HG02852 (cell line): ENCODE data around the gene CAD.
"Not testable (repeated sequence)": the region's sequence is repeated elsewhere in the genome, so short reads cannot be mapped to it uniquely, and the experiment has no call there.

Experiments
- ATAC-seq: cut with Tn5 transposase; IDR thresholded peaks from one replicate; pipeline ENCODE4 v1.9.1; 2021; ENCODE audit warnings: mild to moderate bottlenecking, moderate library complexity; ENCODE audit not compliant: unreplicated experiment

The CAD gene

DNA sequence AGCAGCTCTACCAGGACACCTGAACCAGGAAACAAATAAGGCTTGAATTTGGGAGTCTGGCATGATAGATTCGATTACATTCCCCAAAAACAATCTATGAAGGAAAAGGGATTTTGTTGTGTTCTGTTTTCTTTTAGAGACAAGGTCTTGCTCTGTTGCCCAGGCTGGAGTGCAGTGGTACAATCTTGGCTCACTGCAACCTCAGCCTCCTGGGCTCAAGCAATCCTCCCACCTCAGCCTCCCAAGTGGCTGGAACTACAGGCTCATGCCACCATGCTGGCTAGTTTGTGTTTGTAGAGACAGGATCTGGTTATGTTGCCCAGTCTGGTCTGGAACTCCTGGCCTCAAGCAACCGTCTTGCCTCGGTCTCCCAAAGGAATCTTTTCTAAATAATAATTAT is 19.1 kb upstream of the CAD start:
- ATAC-seq = not testable (repeated sequence)

DNA sequence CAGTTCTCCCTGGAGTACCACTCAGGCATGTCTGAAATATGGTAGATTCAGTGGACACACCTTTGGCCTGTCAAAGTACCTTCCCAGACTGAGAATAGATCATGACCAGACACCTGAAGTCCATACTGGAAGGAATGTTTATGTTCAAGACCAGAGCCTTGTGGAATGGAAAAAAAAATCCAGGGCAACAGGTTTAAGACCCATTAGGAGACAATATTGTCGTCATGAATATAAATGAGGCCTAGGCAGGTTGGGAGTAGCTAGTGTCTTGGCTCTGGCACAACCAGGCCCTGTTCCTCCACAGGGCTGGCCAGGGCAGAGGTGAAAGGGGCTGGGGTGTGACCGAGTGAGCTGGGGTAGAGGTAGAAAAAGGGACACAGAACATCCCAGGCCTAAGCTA is 18.5 kb upstream of the CAD start:
- no peak for ATAC-seq

- no peak for ATAC-seq
Observed at GRCh38 chr2:27199241-27199640, 17.9 kb upstream of the CAD start.

DNA sequence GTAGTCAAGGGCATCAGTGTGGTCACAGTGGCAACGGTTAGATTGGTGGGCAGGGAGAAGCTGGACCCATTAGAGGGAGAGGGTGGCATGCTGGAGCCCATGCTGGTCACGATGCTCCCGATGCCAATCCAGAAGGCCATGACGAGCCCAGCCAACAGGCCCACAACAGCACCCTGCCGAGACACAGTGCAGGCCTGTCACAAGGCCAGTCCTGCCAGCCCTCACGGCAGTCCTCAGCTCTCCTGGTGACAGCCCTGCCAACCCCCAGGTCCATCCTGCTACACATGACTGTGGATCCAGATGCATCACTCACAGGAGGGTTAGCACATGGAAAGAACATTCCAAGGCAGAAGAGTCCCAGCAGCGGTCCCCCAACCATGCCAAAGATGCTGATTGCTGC is 15.5 kb upstream of the CAD start:
- ATAC-seq = no peak

DNA sequence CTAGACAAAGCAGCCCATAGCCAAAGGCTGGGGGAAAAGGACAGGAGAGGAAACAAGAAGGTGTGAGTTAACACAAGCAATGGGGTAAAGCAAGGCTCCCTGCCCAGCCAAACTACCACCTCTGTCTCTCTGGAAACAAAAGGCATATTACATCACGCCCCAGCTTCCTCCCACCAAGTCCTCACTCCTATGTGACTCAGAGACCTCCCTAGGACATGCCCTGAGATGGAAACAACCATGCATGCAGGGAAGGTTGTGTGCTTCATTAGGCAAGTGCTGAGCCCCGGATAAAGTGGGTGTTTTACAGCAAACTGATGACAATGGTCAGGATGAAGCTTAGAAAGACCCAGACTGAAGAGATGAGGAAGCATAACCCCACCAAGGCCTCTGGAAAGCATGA is 14.3 kb upstream of the CAD start:
- no peak for ATAC-seq

DNA sequence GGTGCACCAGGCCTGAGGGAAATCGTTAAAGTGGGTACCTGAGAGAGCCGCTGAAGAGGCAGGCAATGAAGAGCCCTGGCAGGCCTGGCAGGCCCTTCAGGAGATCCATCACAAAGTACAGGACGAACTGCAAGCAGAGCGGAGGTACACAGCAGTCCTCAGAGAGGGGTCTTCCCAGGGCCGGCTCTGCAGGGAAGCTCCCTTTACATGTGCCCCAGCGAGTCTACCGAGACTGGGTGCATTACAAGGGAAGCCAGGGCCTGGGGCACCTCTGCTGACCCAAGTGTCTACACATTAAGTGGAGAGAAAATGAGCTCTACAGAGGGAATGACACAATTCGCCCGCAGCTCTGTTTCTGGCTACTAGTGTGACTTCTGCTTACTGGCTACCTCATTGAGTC is 13.4 kb upstream of the CAD start:
- ATAC-seq = no peak

DNA sequence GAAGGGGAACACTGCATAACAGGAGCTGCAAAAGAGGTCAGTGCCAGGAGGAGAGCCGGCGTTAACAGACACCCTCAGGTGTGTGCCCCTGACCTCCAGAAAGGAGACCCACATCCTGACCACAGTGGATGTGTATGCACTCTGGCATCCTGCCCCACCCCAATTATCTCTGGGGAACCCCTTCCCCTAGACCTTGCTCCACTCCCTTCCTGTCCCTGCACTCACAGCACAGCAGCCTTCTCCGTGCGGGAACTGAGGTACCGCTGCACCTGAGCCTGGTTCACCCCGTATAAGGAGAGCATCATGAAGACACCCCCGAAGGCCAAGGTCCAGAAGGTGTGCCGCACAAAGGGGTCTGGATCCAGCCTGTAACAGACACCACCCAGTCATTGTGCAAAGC is 12.6 kb upstream of the CAD start:
- no peak for ATAC-seq

- no peak for ATAC-seq
Observed at GRCh38 chr2:27205206-27205605, 12.0 kb upstream of the CAD start.

GRCh38 chr2:27206346-27206745 is 10.8 kb upstream of the CAD start:
- no peak for ATAC-seq

DNA sequence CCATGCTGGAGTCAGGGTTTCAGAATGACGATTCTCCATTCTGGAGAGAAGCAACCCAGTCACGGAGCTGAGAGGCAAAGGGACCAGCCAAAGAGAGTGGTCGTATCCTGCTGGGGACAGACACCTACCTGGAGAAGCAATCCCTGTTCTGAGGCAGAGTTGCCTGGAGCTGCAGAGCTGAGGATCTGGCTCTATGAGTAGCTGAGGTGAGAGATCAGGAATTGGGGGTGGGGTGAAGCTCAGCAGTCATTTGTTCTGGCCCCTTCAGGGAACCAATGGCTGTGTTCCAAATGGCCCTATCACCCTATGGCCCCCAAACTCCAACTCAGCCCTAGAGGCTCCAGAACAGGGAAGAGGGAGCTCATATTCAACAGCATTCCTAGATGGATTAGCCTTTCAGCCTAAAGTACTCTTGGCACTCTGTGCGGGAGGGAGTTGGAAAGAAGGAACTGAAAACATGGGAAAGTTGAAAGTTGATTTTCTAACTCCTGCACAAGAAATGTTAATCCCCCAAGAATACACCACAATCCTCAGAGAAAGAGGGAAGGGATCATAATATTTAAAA is 8.6 kb upstream of the CAD start:
- ATAC-seq = no peak

- ATAC-seq = no peak
Observed at GRCh38 chr2:27209621-27210401, 7.4 kb upstream of the CAD start.

- no peak for ATAC-seq
Observed at GRCh38 chr2:27211241-27211942, 5.8 kb upstream of the CAD start.

- ATAC-seq = peak; percentile 80
Observed at GRCh38 chr2:27211943-27212625, 5.1 kb upstream of the CAD start, which contains the start of the genes ATRAID and SLC5A6. Gene ATRAID (plus strand): TSS chr2:27212041. CDS start chr2:27212369, 328 bp downstream. Gene SLC5A6 (minus strand): TSS chr2:27212268. CDS start chr2:27207650, 4,618 bp downstream.

- peak; percentile 15 for ATAC-seq
Observed at GRCh38 chr2:27212626-27213471, 4.3 kb upstream of the CAD start.

GRCh38 chr2:27214941-27215340 is 2.2 kb upstream of the CAD start:
- ATAC-seq = no peak

DNA sequence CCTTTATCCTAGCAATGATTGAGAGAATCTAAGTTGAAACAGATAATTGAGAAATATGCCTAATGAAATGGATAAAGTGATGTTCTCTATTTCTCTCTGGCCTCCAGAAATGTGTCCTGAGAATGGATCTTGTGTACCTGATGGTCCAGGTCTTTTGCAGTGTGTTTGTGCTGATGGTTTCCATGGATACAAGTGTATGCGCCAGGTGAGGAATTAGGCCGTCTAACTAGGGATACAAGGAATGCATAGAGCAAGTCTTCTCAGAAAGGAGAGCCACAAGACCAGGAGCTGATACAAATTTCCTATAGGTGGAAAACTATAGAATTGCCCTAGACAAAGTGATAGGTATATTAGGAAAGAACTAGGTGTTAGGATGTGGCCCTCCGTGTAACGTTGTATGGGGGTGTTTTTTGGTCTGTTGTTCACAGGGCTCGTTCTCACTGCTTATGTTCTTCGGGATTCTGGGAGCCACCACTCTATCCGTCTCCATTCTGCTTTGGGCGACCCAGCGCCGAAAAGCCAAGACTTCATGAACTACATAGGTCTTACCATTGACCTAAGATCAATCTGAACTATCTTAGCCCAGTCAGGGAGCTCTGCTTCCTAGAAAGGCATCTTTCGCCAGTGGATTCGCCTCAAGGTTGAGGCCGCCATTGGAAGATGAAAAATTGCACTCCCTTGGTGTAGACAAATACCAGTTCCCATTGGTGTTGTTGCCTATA is 592 bp upstream of the CAD start:
- ATAC-seq = no peak

DNA sequence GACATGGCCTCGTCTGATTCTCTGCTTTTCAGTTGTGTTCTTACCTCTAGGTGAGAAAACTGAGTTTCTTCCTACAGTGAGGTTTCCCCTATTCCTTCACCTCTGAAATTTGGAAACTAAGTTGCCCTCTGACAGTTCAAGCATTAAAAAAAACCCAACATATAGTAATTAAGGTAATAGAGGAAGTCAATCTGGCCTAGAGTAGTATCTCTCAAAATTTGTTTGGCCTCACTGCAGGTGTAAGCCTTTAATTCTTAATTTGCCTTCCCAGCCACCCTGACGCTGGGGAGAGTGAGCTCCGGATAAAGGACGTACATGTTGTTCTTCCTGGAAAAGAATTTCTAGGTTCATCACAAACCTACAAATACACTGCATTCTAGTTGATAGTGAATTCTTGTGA is 1.4 kb downstream of the CAD start:
- ATAC-seq = no peak

DNA sequence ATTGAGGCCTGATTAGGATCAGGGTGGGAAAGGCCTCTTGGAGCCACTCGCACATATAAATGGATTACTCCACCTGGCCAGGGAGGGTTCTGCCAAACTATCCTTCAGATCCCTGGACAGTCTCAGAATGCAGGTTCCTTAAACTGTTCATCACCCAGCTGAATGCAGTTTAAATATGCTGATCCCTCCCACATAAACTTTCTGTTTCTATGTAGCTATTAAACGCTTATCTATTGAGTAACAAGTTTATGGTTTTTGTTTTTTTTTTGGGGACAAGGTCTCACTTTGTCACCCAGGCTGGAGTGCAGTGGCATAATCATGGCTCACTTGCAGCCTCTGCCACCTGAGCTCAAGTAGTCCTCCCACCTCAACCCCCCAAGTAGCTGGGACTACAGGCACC is 1.9 kb downstream of the CAD start:
- no peak for ATAC-seq

DNA sequence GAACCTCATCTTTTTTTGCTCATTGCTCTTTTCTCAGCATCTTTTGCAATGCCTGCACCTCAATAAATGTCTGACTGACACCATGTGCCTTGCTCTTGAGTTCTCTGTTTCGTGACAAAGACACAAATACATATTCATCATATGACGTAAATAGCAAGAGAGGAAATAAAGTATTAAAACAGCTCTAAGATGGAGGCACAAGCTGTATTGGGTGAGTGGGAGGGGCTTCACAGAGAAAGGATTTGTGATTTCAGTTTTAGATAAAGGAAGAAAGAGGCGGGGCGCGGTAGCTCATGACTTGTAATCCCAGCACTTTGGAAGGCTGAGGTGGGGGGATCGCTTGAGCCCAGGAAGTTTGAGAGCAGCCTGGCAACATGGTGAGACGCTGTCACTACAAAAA is 2.9 kb downstream of the CAD start:
- no peak for ATAC-seq

- ATAC-seq = no peak
Observed at GRCh38 chr2:27221166-27221565, 4.0 kb downstream of the CAD start.
